Stomach smooth muscle (tissue), 2 donors: Measurements from ENCODE around the gene CRIM1.

Experiments
- H3K27ac ChIP-seq: one replicate; pipeline ENCODE4 v1.7.0; 2013; ENCODE audit warnings: mild to moderate bottlenecking, low read length, inconsistent platforms
- H3K27me3 ChIP-seq, 2 donors: one replicate each; pipeline ENCODE4 v1.7.0; 2013; ENCODE audit warnings: low read length in 2 of 2; ENCODE audit not compliant: insufficient read depth in 2 of 2, control insufficient read depth in 1 of 2
- H3K36me3 ChIP-seq, 2 donors: one replicate each; pipeline ENCODE4 v1.7.0; 2013; ENCODE audit warnings: low read length in 2 of 2; ENCODE audit not compliant: control insufficient read depth in 2 of 2, insufficient read depth in 2 of 2
- H3K4me1 ChIP-seq: one replicate; pipeline ENCODE4 v1.7.0; 2013; ENCODE audit warnings: low read length; ENCODE audit not compliant: control insufficient read depth, insufficient read depth
- H3K4me3 ChIP-seq, 2 donors: one replicate each; pipeline ENCODE4 v1.7.0; 2013; ENCODE audit warnings: low read length in 2 of 2
- H3K9ac ChIP-seq, 2 donors: one replicate each; pipeline ENCODE4 v1.7.0; 2013; ENCODE audit warnings: low read length in 2 of 2, mild to moderate bottlenecking in 1 of 2
- H3K9me3 ChIP-seq, 2 donors: one replicate each; pipeline ENCODE4 v1.7.0; 2013; ENCODE audit warnings: low read length in 2 of 2; ENCODE audit not compliant: control insufficient read depth in 2 of 2
- donor health status: healthy.
- donor health status: Pancreatic carcinoma.

CRIM1 gene

DNA sequence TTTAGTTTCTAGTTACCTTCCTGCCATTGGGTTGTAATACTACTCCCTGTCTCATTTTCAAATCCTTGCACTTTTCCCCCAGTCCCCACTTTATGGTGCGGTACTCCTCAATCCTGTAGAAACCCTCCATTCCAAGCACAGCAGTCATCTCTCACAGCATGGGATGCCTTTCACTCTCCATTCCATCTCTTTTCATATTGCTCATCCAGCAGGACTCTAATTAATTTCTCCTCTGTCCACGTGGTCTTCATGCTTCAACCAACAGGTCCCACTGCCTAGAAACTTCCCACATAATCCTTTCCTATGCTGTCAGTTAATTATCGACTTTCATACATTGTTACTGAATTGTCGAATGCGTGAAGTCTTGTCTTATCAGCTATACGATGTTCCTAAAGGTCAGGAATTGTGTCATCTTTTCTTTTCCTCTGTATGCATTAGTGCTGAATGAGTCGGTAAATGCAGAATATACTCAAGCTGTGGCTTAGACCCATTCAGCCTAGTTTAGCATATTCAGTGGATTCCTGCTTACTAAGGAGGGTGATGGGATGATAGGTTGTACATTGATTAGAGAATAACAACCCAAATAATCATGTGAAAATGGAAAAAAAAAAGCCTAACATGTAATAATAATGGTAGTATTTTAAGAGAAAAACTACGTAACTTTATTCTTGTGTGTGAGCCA, 89.7 kb downstream of the CRIM1 start:
- H3K27me3 ChIP-seq, result no peaks in the 10 kb centered on the region
- H3K4me3 ChIP-seq, result no peak overlapping the region
- H3K9me3 ChIP-seq, result no peaks in the 10 kb centered on the region
- H3K36me3 ChIP-seq, result peaks cover 24 to 29% of the 10 kb centered on the region in 2 donors
- no peak overlapping the region for H3K9ac ChIP-seq
- no peak overlapping the region for H3K27ac ChIP-seq
- peaks cover 43% of the 10 kb centered on the region for H3K4me1 ChIP-seq

DNA sequence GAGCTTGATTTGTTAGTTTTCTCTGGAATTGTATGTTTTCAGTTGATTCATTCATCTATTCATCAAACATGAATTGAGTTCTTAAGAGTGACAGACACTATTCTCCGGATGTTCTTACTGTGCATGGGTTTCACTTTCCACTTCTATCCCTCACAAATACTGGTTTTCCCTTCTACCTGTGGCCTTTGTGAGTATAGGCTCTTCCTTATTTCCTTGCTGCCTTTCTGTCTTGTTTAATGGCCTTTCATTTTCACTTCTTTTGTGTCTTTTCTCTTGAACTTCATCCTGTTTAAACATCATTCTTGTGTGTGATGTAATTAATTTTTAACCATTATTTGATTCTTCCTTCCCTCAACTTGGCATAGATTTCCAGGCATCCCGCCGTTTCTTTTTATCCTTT, 90.7 kb downstream of the CRIM1 start:
- no peaks in the 10 kb centered on the region for H3K27me3 ChIP-seq
- H3K27ac ChIP-seq, result no peak overlapping the region
- H3K36me3 ChIP-seq, result peaks cover 24 to 29% of the 10 kb centered on the region in 2 donors
- peaks cover 42% of the 10 kb centered on the region for H3K4me1 ChIP-seq
- no peak overlapping the region for H3K9ac ChIP-seq
- H3K4me3 ChIP-seq, result no peak overlapping the region
- no peaks in the 10 kb centered on the region for H3K9me3 ChIP-seq

DNA sequence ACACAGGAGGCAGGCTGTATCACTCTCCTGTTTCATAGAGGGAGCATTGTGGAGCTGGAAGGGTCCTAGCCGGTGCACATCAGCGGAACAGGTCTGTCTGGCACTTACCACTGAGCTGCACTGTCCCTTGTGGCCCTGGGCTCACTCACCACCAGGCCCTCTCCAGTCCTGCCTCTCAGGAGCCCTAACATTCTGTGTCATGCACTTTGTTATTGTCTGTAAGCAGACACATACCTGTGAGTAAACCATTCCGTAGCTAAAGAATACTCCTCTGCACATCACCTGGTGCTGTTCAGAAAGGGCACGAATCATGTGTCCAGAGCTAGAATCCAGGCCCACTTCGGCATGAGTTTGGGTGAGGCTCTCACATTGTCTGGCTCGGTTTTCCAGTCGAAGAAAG, 93.6 kb downstream of the CRIM1 start:
- H3K36me3 ChIP-seq, result peaks cover 13 to 17% of the 10 kb centered on the region in 2 donors
- no peak overlapping the region for H3K9ac ChIP-seq
- no peak overlapping the region for H3K4me3 ChIP-seq
- H3K9me3 ChIP-seq, result no peaks in the 10 kb centered on the region
- H3K27me3 ChIP-seq, result no peaks in the 10 kb centered on the region
- H3K27ac ChIP-seq, result peak overlapping the region; percentile 42
- peaks cover 31% of the 10 kb centered on the region for H3K4me1 ChIP-seq

DNA sequence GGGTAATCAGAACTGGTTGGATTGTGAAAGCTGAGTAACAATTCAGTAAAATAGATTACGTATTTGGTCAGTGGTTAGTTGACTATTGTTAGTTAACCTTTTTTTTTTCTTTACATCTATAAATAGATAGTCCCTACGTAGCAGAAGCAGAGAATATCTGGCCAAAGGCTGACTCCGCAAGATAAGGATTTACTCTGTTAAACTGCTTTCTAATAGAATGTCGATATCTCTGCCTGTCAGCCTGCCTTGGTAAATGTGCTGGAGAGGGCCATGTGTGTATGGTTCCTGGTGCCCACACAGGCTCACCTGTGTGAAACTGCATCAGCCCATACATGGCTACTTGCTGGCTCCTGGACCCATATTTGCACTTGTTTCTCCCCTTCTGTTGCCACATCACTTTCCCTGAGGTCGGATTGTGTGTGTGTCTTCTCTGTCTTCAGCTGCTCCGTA, 94.4 kb downstream of the CRIM1 start:
- H3K36me3 ChIP-seq, result peaks cover 11 to 13% of the 10 kb centered on the region in 2 donors
- H3K27ac ChIP-seq, result peak overlapping the region; percentile 72
- no peaks in the 10 kb centered on the region for H3K27me3 ChIP-seq
- peaks cover 28% of the 10 kb centered on the region for H3K4me1 ChIP-seq
- H3K9ac ChIP-seq, result peak overlapping the region in 1 of 2 donors; percentile 37
- H3K9me3 ChIP-seq, result no peaks in the 10 kb centered on the region
- H3K4me3 ChIP-seq, result no peak overlapping the region

DNA sequence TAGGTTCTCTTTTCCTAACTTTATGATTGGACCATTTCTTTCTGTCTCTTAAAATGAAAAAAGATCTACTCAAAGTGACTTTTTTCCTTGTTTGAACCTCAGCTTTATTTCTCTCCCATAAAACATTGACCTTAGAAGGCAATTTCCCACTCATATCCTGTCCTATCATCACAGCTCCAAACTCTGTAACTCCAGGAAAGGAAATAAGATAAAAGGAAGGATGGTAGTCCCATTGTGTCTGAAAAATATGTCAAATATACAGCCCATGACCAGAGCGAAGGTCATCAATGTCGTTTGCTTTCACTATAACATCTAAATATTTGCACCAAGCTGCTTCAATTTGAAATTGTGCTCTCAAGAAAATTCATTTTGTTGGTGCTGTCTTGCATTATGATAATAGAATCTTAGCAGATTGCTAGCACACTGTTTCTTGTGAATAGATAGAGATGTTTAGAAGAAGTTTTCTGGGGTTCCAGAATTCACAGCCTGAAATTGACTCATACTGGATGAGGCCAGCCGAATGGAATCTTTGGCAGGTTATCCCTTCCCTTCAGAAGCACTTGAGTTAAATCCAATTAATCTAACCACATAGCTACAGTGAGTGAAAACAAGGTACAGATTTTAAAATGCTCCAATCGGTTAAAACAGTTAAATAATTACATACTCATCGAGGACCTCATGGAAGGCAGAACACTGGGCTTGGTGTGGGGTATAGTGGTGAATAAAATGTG, 95.1 kb downstream of the CRIM1 start:
- H3K27me3 ChIP-seq, result no peaks in the 10 kb centered on the region
- H3K4me3 ChIP-seq, result no peak overlapping the region
- peak overlapping the region in 1 of 2 donors; percentile 37 for H3K9ac ChIP-seq
- H3K4me1 ChIP-seq, result peaks cover 34% of the 10 kb centered on the region
- peak overlapping the region; percentile 72 for H3K27ac ChIP-seq
- peaks cover 8 to 11% of the 10 kb centered on the region in 2 donors for H3K36me3 ChIP-seq
- H3K9me3 ChIP-seq, result no peaks in the 10 kb centered on the region

DNA sequence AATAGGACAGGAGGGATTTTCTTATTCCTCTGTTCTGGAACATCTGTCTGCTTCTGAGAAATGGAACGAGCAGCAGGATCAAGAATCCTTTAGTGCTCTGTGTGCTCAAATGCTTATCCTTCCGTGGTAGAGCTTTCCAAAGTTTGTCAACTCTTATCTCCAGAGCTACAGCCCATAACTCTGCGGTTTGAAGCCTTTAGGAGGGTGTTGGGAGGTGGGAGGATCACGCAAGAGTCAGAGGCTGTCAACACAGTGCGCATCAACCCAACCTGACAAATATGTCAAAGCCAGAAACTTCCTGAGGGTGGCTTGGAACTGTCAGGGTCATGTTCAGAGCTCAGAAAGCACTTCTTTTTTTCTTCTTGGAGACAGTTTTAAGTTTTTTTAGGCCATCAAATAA, 95.9 kb downstream of the CRIM1 start:
- Histone ChIP-seq H3K36me3 (peaks cover 10 to 11% of the 10 kb centered on the region in 2 donors), H3K9me3 (no peaks in the 10 kb centered on the region), H3K9ac (no peak overlapping the region), H3K27me3 (no peaks in the 10 kb centered on the region), H3K27ac (peak overlapping the region; percentile 72), H3K4me1 (peaks cover 43% of the 10 kb centered on the region), H3K4me3 (no peak overlapping the region)

DNA sequence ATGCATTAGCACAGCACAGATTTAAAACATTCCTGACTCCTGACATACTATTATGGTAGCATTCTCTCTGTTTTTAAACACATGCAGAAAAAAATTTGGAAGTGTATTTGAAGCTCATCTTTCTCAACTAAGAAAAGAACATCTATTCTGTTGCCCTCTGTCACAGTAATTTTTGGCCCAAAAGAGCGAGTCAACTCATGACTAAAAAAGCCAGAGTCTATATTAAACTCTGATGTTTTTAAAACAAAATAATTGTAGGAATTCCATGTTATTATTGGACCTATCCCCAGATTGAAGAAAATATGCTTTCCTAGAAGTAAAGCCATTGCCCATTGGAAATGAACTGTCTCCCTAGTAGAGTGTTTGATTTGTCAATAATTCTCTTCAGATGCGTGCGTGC, 96.7 kb downstream of the CRIM1 start:
- Histone ChIP-seq H3K4me3 (no peak overlapping the region), H3K36me3 (peaks cover 5 to 10% of the 10 kb centered on the region in 2 donors), H3K9me3 (no peaks in the 10 kb centered on the region), H3K9ac (no peak overlapping the region), H3K4me1 (peaks cover 49% of the 10 kb centered on the region), H3K27me3 (no peaks in the 10 kb centered on the region), H3K27ac (no peak overlapping the region)

DNA sequence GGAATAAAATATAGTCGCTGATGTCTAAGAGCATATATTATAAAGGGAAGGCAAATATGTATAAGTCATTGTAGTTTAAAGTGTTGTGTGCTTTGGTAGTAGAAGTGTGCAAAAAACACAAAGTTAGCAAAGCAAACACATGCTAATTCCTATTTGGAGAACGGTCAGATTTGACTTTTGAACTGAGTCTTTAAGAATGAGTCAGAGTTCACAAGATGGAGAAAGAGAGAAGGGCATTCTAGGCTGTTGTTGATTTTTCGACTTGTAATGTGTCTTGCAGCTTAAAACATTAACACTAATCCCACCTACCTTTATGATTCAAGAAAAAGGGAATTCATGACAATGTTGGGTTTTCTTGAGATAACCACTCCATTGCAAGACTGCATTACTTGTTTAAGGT, 98.1 kb downstream of the CRIM1 start:
- Histone ChIP-seq H3K27me3 (no peaks in the 10 kb centered on the region), H3K36me3 (peaks cover 0 to 10% of the 10 kb centered on the region in 2 donors), H3K9ac (no peak overlapping the region), H3K4me3 (no peak overlapping the region), H3K9me3 (no peaks in the 10 kb centered on the region), H3K4me1 (peaks cover 48% of the 10 kb centered on the region), H3K27ac (no peak overlapping the region)

DNA sequence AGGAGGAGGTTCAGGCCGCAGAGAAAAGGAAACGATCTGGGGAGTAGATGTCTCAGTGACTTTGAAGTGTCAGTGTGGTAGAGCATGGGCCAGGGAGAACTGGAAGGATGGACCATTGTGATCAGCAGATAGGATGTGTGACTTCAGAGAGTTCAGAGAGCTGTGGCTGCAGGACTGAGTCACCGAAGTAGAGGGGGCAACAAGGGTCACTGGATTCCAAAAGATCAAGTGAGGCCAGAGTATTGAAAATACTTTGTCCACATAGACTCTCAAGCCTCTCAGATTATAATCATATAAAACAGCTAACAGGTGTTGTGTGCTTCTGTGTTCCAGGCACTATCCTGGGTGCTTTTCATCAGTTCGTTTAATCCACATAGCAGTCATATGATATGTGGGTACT, 99.4 kb downstream of the CRIM1 start:
- H3K36me3 ChIP-seq, result peaks cover 0 to 10% of the 10 kb centered on the region in 2 donors
- H3K9me3 ChIP-seq, result no peaks in the 10 kb centered on the region
- no peak overlapping the region for H3K9ac ChIP-seq
- H3K27ac ChIP-seq, result no peak overlapping the region
- peaks cover 48% of the 10 kb centered on the region for H3K4me1 ChIP-seq
- H3K27me3 ChIP-seq, result no peaks in the 10 kb centered on the region
- no peak overlapping the region for H3K4me3 ChIP-seq

DNA sequence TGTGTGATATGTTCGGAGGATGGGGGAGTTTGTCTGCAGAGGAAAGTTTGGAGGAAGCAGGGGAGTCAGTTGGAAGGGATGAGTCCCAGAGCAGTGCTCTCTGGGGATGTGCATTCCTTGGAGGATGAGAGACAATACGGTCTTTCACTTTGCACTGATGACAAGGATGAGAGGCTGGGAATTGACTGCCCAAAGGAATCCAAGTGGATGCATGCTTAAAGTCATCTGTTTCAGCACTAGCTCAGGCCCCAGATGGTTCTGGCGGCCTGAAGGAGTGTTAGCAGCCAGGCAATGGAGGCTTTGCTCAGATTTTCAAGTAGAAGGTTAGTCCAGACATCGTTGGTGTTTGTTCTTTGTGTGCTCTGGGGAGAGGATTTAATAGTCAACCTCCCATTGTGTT, 100.2 kb downstream of the CRIM1 start:
- no peaks in the 10 kb centered on the region for H3K9me3 ChIP-seq
- peaks cover 0 to 10% of the 10 kb centered on the region in 2 donors for H3K36me3 ChIP-seq
- H3K27me3 ChIP-seq, result no peaks in the 10 kb centered on the region
- no peak overlapping the region for H3K4me3 ChIP-seq
- H3K27ac ChIP-seq, result peak overlapping the region; percentile 19
- H3K4me1 ChIP-seq, result peaks cover 46% of the 10 kb centered on the region
- H3K9ac ChIP-seq, result no peak overlapping the region
